ENCODE data around the gene OR13C4. TPM values are rescaled to one million over a fixed set of nuclear protein-coding genes. Genes with fewer than 3 reads are reported as not detected.
"Not testable (repeated sequence)": the region's sequence is repeated elsewhere in the genome, so short reads cannot be mapped to it uniquely, and the experiment has no call there.

The OR13C4 gene
- total RNA-seq, 1 experiment from 2014 or later: not detected

- CTCF ChIA-PET: no interaction called here
- intact Hi-C loops (cut with micrococcal nuclease): no loop called here
- no peaks in the 10 kb centered on the region for H3K9me3 ChIP-seq (ENCODE audit: low read length)
- no peaks in the 10 kb centered on the region for H3K27me3 ChIP-seq (ENCODE audit: low read length)
- POLR2A ChIA-PET (ENCODE audit: unreplicated experiment): no interaction called here
- no peaks in the 10 kb centered on the region for H3K36me3 ChIP-seq (ENCODE audit: low read depth, low read length)
- H2AFZ ChIP-seq (ENCODE audit: low read length): no peak overlapping the region
- no peak overlapping the region for H3K9ac ChIP-seq (ENCODE audit: low read length)
- no peaks in the 10 kb centered on the region for H3K4me1 ChIP-seq (ENCODE audit: insufficient read depth, low read length)
- H3K4me2 ChIP-seq (ENCODE audit: low read length): no peak overlapping the region
- no TSS peak for BruUV-seq (replicated peaks)
- no peaks in the 10 kb centered on the region for H3K79me2 ChIP-seq (ENCODE audit: low read length)
- no peaks in the 10 kb centered on the region for H4K20me1 ChIP-seq (ENCODE audit: low read length)
- H3K4me3 ChIP-seq (ENCODE audit: low read length): no peak overlapping the region
- no peak for TF ChIP-seq EZH2 (IDR thresholded peaks at IDR 0.05; ENCODE audit: low read length, unreplicated experiment)
- no peak for TF ChIP-seq CTCF (conservative IDR thresholded peaks at IDR 0.05; ENCODE audit: low read depth, low read length)
- no peak for TF ChIP-seq EZH2phosphoT487 (IDR thresholded peaks at IDR 0.05; ENCODE audit: borderline replicate concordance, low read length)
- H3K27ac ChIP-seq (ENCODE audit: low read length): no peak overlapping the region
- DNase-seq (no peak), ATAC-seq (no peak)
- no peaks in the 10 kb centered on the region for H3F3A ChIP-seq (ENCODE audit: low read length, unreplicated experiment)
- no peaks in the 10 kb centered on the region for H3K9me2 ChIP-seq (replicated peaks; ENCODE audit: low read length)
Measured at GRCh38 chr9:104539275-104539674, 12.3 kb upstream of the OR13C4 start.

DNA sequence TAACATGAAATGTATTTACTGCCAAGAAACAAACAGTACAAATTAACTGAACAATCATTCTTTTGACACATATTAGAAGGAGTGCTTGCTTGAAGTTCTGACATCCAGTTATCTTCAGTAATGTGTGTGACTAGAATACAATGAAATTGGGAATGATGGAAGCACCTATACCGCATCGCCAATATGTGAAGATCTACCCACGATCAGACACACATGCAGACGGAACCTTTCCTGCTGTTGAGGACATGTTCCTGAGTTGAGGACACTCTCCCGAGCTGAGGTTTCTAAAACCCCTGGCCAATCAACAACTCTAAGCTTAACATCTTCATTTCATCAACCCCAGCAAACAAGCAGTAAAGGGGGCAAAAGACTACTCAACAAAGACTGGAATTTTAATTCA, 9.7 kb upstream of the OR13C4 start, which contains the start of gene OR13C3:
Gene OR13C3, minus strand, starts transcription at position 101 of the 400 bp plus-strand sequence. CDS start 133 bp downstream, outside the sequence.
- ChIA-PET POLR2A (ENCODE audit: unreplicated experiment) (no interaction called here), CTCF (no interaction called here)
- BruUV-seq (replicated peaks): no TSS peak
- Histone ChIP-seq H3K9me2 (replicated peaks; ENCODE audit: low read length) (no peaks in the 10 kb centered on the region), H4K20me1 (ENCODE audit: low read length) (no peaks in the 10 kb centered on the region), H3K9ac (ENCODE audit: low read length) (no peak within 1 kb of the TSS), H2AFZ (ENCODE audit: low read length) (no peak within 1 kb of the TSS), H3F3A (ENCODE audit: low read length, unreplicated experiment) (no peaks in the 10 kb centered on the region), H3K79me2 (ENCODE audit: low read length) (no peaks in the 10 kb centered on the region), H3K4me2 (ENCODE audit: low read length) (no peak within 1 kb of the TSS), H3K36me3 (ENCODE audit: low read depth, low read length) (no peaks in the 10 kb centered on the region), H3K9me3 (ENCODE audit: low read length) (no peaks in the 10 kb centered on the region), H3K27ac (ENCODE audit: low read length) (no peak within 1 kb of the TSS), H3K4me3 (ENCODE audit: low read length) (no peak within 1 kb of the TSS), H3K27me3 (ENCODE audit: low read length) (no peaks in the 10 kb centered on the region), H3K4me1 (ENCODE audit: insufficient read depth, low read length) (no peaks in the 10 kb centered on the region)
- DNase-seq: no peak
- TF ChIP-seq EZH2 (IDR thresholded peaks at IDR 0.05; ENCODE audit: low read length, unreplicated experiment): no peak
- no peak for TF ChIP-seq EZH2phosphoT487 (IDR thresholded peaks at IDR 0.05; ENCODE audit: borderline replicate concordance, low read length)
- TF ChIP-seq CTCF (conservative IDR thresholded peaks at IDR 0.05; ENCODE audit: low read depth, low read length): no peak
- intact Hi-C loops (cut with micrococcal nuclease): no loop called here
- ATAC-seq: no peak

GRCh38 chr9:104520241-104520640, 6.8 kb downstream of the OR13C4 start:
- DNase-seq; H3K4me3 ChIP-seq (ENCODE audit: low read length); H3K9me3 ChIP-seq (ENCODE audit: low read length); BruUV-seq (replicated peaks); H3F3A ChIP-seq (ENCODE audit: low read length, unreplicated experiment); H3K4me1 ChIP-seq (ENCODE audit: insufficient read depth, low read length); H3K36me3 ChIP-seq (ENCODE audit: low read depth, low read length); H3K9ac ChIP-seq (ENCODE audit: low read length); ATAC-seq; H4K20me1 ChIP-seq (ENCODE audit: low read length); H3K79me2 ChIP-seq (ENCODE audit: low read length); POLR2A ChIA-PET (ENCODE audit: unreplicated experiment); H3K9me2 ChIP-seq (replicated peaks; ENCODE audit: low read length); H2AFZ ChIP-seq (ENCODE audit: low read length); CTCF ChIA-PET; H3K4me2 ChIP-seq (ENCODE audit: low read length); intact Hi-C loops (cut with micrococcal nuclease); H3K27ac ChIP-seq (ENCODE audit: low read length); H3K27me3 ChIP-seq (ENCODE audit: low read length): not testable (repeated sequence)
